ENCODE data around the gene TERT.
A peak's percentile ranks its signal among the peaks of the same experiment; 100 is the strongest.
"Not testable (repeated sequence)": the region's sequence is repeated elsewhere in the genome, so short reads cannot be mapped to it uniquely, and the experiment has no call there.

TERT gene

DNA sequence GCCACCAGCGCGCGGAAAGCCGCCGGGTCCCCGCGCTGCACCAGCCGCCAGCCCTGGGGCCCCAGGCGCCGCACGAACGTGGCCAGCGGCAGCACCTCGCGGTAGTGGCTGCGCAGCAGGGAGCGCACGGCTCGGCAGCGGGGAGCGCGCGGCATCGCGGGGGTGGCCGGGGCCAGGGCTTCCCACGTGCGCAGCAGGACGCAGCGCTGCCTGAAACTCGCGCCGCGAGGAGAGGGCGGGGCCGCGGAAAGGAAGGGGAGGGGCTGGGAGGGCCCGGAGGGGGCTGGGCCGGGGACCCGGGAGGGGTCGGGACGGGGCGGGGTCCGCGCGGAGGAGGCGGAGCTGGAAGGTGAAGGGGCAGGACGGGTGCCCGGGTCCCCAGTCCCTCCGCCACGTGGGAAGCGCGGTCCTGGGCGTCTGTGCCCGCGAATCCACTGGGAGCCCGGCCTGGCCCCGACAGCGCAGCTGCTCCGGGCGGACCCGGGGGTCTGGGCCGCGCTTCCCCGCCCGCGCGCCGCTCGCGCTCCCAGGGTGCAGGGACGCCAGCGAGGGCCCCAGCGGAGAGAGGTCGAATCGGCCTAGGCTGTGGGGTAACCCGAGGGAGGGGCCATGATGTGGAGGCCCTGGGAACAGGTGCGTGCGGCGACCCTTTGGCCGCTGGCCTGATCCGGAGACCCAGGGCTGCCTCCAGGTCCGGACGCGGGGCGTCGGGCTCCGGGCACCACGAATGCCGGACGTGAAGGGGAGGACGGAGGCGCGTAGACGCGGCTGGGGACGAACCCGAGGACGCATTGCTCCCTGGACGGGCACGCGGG, at the start of gene TERT:
Gene TERT (minus strand): TSS at position 234 of the 815 bp plus-strand sequence. CDS start 79 bp downstream, at position 155.
- DNase-seq (ENCODE audit: low spot score) = peak; percentile 26

DNA sequence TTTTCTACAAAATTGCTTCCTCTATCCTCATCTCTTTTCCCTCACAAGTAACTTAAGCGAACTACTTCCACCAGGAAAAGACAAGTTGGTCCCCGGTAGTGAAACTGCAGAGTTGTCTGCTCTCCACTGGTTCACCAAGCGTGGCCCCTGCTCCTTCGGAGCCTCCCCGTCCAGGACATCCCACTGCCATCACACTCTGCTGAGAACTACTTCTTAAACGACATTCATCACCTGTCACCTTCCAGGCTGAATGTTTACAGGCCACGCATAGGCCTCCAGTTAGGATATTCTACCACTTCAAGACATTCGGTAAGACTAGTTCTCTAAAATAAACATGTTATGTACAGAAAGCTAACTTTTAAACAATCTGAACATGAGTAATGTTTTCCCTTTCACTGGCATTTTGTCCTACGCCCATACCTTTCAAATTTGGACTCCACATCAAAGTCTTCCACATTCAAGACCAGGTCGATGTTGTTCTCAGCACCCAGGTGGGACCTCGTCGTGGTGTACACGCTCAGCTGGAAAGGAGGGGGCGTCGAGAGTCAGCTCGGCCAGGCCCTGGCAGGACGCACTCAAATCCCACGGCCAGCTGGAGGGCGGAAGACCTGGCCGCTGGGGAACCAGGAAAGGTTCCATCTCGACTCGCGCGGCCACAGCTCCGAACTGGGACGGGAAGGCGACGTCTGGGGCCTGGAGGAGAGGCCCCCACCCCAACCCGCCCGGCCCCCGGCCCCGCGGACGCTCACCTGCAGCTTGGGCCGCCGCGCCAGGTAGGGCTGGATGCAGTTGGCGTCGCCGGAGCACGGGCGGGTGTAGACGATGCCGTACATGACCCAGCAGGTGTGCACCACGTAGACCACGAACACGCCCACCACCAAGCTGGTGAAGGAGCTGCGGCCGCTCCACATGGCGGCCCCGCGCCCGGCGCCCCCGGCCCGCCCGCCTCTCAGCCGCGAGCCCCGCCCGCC, 49.3 kb upstream of the TERT start:
- DNase-seq (ENCODE audit: low spot score) = peak; percentile 35

DNA sequence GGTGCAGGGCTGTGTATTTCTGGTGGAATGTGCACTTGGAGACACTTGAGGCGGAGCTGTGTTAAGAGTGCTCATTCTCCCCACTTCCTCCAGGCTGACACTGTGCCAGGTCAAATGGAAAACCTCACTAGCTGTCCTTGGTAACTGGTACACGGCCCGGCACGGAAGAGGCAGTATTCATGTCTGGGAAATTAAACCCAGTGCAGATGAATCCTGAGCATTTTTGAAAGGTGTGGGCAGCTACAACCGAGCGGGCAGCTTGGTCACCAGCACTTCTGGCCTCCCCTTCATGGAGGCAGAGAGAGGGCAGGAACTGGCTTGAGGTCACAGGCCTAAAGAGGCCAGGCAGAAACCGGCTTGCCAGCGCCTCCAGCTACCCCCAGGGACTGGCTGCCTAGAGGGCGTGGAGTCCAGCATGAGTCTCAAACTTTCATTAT, 48.5 kb upstream of the TERT start:
- no peak for DNase-seq (ENCODE audit: low spot score)

DNA sequence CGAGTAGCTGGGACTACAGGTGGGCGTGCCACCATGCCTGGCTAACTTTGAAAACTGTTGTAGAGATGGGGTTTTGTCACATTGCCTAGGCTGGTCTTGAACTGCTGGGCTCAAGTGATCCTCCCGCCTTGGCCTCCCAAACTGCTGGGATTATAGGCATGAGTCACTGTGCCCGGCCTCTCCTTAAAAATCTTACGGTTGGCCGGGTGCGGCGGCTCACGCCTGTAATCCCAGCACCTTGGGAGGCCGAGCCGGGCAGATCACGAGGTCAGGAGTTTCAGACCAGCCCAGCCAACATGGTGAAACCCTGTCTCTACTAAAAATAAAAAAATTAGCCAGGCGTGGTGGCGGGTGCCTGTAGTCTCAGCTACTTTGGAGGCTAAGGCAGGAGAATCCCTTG, 47.8 kb upstream of the TERT start:
- not testable (repeated sequence) for DNase-seq (ENCODE audit: low spot score)

DNA sequence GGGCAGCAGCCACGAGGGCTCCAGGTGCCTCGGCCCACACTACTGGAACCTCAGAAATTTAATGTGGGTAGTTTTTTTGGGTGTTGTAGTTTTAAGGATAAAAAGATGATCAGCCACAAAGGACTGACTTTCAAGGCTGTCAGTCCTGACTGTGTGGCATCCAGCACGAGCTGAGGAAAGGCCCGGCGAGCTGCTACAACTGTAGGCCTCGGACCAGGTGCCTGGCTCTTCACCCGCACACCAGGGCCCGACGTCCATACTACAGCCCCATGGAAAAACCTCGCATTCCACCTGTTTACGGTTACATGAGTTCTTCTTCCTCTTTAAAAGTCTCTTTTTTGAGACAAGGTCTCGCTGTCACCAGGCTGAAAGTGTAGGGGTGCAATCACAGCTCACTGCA, 47.4 kb upstream of the TERT start:
- no peak for DNase-seq (ENCODE audit: low spot score)

DNA sequence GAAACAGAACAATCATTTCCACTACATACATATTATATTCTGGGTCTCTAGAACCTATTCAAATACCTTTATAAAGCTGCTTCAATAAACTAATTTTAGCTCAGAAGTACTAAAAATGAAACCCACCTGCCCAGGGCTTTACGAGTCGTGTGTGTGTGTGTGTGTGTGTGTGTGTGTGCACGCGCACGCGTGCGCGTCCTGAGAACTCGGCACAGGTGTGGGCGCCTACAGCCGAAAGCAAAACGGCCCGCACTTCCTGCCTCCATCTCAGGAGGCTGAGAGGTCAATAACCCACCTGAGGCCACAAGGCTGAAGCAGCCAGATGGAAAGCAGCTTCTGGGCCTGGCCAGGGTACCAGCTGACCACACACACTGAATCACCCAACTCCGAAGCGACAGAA, 47.0 kb upstream of the TERT start:
- no peak for DNase-seq (ENCODE audit: low spot score)

DNA sequence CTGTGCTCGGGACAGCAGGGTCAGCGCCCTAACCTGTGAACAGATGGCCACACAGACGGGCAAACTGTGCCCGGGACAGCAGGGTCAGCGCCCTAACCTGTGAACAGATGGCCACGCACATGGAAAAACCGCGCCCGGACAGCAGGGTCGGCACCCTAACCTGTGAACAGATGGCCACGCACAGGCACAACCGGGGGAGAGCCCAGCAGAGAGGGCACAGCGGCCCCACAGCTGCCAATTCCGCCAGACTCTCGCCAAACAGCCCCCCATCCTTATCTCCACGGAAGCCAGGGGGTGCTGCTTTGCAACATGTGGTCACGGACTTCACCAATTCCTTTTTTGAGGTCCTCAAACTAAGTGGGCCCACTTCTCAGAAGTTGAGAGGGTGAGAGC, 44.9 kb upstream of the TERT start:
- DNase-seq (ENCODE audit: low spot score) = not testable (repeated sequence)

DNA sequence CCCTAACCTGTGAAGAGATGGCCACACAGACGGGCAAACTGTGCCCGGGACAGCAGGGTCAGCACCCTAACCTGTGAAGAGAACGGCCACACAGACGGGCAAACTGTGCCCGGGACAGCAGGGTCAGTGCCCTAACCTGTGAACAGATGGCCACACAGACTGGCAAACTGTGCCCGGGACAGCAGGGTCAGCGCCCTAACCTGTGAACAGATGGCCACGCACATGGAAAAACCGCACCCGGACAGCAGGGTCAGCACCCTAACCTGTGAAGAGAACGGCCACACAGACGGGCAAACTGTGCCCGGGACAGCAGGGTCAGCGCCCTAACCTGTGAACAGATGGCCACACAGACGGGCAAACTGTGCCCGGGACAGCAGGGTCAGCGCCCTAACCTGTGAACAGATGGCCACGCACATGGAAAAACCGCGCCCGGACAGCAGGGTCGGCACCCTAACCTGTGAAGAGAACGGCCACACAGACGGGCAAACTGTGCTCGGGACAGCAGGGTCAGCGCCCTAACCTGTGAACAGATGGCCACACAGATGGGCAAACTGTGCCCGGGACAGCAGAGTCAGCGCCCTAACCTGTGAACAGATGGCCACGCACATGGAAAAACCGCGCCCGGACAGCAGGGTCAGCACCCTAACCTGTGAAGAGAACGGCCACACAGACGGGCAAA, 44.4 kb upstream of the TERT start:
- not testable (repeated sequence) for DNase-seq (ENCODE audit: low spot score)

DNA sequence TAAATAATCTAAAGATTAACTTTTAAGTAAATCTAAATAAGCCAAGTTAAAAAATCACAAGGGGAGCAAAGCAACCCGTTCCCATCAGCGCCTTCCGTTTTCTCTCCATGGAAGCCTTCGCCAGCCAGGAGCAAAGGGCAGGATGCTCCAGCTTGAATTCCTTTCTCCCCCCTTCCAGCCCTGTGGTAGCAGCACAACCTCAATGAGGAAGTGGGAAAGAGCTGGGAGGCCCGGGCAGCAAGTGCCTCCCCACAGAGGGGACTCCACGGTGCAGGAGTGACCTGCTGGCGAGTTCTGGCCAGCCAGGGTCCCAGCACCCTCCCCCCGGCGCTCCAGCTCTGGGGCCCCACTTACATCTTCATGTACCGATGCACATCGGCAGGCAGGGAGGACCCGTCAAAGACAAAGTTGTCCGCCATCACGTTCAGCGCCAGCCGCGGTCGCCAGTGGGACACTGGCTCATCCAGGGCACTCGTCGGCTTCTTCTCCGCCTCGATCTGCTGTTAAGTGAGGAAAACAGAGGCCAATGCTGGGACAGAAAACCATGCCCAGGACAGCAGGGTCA, 43.7 kb upstream of the TERT start:
- no peak for DNase-seq (ENCODE audit: low spot score)

DNA sequence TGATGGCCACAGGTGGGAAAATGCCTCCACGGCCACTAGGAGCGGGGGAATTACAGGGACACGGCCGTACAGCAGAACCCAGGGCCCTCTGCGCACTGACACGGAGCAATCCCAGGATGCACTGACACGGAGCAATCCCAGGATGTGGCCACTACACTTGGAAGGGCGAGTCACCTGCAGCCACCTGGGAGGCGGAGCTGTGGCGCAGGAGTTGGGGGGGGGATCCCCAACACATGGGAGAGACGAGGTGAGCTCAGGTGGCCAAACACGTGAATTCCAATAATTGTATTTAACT, 43.3 kb upstream of the TERT start:
- DNase-seq (ENCODE audit: low spot score) = no peak

DNA sequence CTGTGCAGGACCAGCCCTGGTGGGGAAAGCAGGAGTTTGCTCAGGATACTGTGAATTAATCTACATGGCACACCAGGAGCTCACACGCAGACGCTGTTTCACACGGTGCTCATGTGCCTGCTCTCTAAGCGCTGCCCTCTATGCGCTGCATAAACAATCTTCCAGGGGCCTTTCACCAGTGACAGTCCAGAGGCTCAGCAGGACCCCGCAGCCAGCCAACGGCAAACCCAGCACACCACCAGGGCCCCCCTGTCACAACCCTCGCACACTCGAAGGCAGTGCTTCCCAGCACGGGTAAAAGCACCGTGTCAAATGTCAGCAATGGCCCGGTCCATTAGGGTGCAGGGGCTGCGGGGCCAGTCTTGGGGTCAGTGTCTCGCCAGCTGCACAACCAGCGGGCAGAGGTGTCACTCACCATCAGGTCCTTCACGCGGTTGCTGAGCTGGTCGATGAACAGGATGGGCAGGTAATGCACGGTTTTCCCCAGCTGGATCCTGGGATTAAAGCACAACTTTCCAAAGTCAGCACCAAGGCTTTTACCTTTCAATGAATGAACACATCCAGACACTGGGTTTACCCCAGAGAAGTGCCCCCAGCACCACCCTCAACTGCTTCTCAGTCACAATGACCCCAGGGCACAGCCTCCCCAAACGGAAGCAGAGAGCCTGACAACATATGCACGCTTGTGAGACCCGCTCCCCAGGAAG, 42.8 kb upstream of the TERT start:
- no peak for DNase-seq (ENCODE audit: low spot score)

DNA sequence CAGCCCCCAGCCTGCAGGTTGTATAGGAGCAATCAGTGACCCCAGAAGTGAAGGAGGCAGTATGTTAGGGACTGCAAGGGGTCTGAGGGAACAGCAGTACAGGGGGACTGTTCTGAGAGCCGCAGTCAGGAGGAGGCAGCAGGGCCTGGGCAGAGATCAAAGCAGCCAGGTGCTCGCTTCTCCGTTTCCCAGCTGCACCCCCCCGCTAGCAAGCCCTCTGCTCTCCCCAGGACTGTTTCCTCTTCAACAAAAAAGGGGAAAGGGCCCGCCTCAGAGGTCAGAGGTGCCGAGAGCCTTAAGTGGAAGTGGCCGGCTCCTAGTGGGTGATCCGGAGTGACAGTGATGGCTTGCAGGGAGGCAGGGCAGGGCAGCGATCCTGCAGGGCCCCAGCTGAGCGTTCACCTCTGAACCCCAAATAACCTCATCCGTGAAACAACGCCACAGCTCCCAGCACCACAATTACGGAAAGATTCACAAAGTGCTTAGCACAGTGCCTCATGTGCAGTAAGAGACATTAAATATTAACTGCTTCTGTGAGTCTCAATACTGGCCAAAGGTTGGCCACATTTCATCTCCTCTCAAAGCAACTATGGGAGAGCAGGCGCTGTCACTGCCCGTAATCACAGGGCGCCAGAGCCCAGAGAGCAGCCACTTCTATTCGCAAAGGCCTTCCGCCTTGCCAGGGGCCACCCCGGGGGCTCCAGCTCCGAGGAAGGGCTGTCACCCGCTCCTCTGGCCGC, 42.1 kb upstream of the TERT start:
- no peak for DNase-seq (ENCODE audit: low spot score)

DNA sequence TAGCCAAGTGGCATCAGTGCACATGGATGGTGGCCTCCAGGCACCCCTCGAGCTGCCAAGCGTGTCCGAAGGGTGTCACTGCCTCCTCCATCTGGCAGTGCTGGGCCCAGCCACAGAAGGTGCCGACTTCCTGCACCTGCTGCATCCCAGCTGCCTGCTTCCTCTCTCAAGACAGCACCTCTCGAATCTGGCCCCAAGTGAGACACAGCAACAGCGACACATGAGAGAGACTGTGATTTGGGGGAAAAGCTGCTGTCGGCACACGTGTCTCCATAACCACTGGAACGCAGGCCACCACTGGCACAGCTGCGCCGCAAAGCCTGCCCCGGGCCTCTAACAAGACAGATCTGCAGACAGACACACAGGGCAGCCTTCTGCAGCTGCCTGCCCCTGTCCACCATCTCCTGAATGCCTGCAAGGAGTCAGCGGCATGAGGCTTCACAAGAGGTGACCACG, 41.3 kb upstream of the TERT start:
- no peak for DNase-seq (ENCODE audit: low spot score)

DNA sequence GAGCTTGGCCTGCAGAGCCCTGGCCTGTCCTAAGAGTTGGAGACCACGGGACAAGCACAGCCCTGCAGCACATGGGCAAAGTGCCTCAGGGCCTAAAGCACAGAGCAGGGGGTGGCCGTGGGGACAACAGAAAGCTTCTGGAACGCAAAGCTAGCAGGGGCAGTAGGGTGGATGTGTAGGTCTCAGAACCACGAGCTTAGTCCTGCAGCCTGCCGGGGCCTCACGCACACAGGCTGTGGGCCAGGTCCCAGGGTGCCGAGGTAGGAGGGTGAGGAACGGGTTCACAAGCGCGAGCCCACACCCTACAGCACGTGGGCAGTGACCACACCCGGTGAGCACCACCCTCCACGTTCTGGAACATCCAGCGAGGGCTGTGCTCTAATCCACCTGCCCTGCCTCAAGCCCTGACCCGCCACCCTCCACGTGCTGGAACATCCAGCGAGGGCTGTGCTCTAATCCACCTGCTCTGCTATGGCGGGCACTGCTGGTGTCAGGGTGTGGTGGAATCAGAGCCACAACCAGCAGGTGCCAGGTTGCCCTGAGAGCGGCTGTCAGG, 40.8 kb upstream of the TERT start:
- DNase-seq (ENCODE audit: low spot score) = no peak

DNA sequence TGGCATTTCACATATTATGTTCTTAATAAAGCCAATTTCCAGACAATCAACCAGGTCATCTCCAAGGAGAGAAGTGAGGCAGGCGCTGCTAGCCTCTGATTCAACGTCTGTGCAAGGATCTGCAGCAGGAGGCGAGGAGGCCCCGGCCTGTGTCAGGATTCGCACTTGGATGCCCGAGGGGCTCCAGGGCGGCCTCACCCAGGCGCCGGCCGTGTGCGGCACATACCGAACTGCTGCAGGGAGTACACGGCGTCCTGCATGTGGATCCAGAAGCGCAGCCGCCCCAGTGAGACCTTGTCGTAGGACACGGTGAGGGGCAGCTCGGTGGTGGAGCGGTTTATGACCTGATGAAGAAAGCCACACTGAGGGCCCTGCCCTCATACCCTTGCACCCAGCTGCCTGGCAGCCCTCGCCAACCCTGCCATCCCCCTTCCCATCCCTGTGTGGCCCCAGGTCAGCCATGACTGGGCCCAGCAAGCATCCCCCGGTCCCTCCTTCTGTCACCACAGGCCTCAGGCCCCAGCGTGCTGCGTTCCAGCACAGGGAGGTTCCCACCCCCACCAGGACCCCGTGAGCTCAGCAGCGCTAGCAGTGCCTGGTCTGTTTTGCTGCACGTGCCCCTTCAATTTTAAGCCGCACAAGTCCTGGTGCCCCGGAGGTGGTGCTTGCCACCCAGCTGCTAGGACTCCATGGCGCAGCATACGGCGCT, 40.1 kb upstream of the TERT start:
- DNase-seq (ENCODE audit: low spot score) = no peak

DNA sequence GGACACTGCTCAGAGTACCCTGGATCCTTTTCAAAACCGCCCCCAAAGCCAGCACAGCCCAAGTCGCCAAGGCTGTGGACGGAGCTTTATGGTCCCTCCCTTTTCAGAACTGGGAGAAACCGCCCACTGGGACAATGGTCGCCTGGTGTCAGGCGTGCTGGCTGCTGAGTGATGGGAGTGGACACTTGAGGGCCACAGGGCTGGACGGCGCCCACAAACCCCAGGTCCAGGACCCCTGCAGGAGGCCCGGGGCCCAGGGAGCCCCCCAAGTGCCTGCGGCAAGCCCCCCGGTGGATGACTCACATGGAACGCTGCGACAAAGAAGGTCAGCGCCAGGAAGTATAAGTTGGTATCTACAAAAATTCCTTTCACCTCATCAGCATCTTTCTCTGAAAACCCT, 39.1 kb upstream of the TERT start:
- no peak for DNase-seq (ENCODE audit: low spot score)

DNA sequence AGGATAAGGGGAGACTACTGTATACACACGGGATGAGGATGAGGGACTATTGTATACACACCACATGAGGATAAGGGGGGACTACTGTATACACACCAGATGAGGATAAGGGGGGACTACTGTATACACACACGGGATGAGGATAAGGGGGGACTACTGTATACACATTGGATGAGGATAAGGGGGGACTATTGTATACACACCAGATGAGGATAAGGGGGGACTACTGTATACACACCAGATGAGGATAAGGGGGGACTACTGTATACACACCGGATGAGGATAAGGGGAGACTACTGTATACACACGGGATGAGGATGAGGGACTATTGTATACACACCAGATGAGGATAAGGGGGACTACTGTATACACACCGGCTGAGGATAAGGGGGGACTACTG, 38.4 kb upstream of the TERT start:
- DNase-seq (ENCODE audit: low spot score) = not testable (repeated sequence)

DNA sequence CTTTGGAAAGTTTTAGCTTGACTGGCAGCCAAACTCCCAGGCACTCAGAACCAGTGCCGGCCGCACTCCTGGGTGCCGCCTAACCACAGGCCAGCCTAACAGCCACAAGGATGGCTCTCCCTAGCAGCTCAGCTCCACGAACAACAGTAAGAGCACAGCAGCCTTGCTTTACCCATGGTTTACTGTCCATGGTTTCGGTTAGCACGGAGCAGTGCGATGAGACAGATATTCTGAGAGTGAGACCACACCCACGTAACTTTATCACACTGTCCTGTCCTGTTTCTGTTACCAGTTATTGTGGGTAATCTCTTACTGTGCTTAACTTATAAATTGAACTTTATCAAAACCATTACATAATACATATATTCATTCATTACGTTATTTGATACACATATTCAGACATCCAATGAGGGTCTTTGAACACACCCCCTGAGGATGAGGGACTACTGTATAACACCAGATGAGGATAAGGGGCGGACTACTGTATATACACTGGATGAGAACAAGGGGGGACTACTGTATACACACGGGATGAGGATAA, 37.7 kb upstream of the TERT start:
- no peak for DNase-seq (ENCODE audit: low spot score)

DNA sequence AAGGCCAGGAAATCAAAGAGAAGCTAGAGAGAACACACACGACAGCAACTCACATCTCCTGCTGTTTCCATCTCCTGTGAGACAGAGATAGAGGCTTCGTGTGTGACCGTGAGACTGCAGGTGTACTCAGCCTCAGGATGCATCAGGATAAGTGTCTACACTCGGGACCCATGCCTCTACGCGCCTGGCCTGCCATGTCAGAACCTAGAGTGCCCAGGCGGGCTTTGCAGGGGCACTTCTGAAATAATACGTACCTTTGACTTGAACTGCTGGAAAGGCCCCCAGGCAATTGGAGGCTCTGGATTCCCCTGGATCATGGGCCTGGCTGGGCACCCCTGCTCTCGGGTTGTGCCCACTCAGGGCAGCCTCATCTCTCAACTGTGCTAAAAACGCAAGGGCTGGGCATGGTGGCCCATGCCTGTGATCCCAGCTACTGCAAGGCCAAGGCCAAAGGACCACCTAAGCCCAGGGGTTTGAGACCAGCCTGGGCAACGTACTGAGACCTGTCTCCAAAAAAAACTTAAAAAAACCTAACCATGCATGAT, 37.1 kb upstream of the TERT start:
- DNase-seq (ENCODE audit: low spot score) = no peak
